Stimulated activated naive CD4-positive, alpha-beta T cell (primary cell): ENCODE data around the gene AMD1.
"Not testable (repeated sequence)": the region's sequence is repeated elsewhere in the genome, so short reads cannot be mapped to it uniquely, and the experiment has no call there.

Experiments
- DNase-seq, 6 experiments: peaks; one replicate each; lab custom pipeline; 2025; lab: John Stamatoyannopoulos, UW

Gene AMD1

GRCh38 chr6:110877569-110877968, 3.0 kb downstream of the AMD1 start:
- no peak for DNase-seq

GRCh38 chr6:110878751-110879522, 4.4 kb downstream of the AMD1 start:
- peak in 4 of 6 experiments; percentile 11 to 43 (median 24) for DNase-seq

GRCh38 chr6:110880651-110881050, 6.1 kb downstream of the AMD1 start:
- no peak for DNase-seq

- no peak for DNase-seq
Observed at GRCh38 chr6:110881546-110882273, 7.1 kb downstream of the AMD1 start.

GRCh38 chr6:110882274-110882619, 7.7 kb downstream of the AMD1 start:
- DNase-seq, result no peak

GRCh38 chr6:110882824-110883554, 8.4 kb downstream of the AMD1 start:
- DNase-seq, result no peak

- no peak for DNase-seq
Observed at GRCh38 chr6:110884321-110884720, 9.7 kb downstream of the AMD1 start.

- DNase-seq, result no peak
Observed at GRCh38 chr6:110885526-110885925, 10.9 kb downstream of the AMD1 start.

GRCh38 chr6:110886555-110887167, 12.1 kb downstream of the AMD1 start:
- DNase-seq, result no peak

GRCh38 chr6:110890288-110890687, 15.7 kb downstream of the AMD1 start:
- no peak for DNase-seq

- no peak for DNase-seq
Observed at GRCh38 chr6:110895907-110896608, 21.5 kb downstream of the AMD1 start.

- no peak for DNase-seq
Observed at GRCh38 chr6:110897433-110897832, 22.8 kb downstream of the AMD1 start.

GRCh38 chr6:110898111-110898510, 23.5 kb downstream of the AMD1 start:
- DNase-seq, result no peak

- no peak for DNase-seq
Observed at GRCh38 chr6:110900028-110900598, 25.5 kb downstream of the AMD1 start.

- DNase-seq, result not testable (repeated sequence)
Observed at GRCh38 chr6:110901601-110902000, 27.0 kb downstream of the AMD1 start.

- DNase-seq, result no peak
Observed at GRCh38 chr6:110902091-110902490, 27.5 kb downstream of the AMD1 start.

GRCh38 chr6:110906273-110906672, 31.7 kb downstream of the AMD1 start:
- DNase-seq, result not testable (repeated sequence)

GRCh38 chr6:110930781-110931180, 56.2 kb downstream of the AMD1 start:
- no peak for DNase-seq

- DNase-seq, result no peak
Observed at GRCh38 chr6:110933912-110934311, 59.3 kb downstream of the AMD1 start.

- DNase-seq, result no peak
Observed at GRCh38 chr6:110934381-110934898, 59.9 kb downstream of the AMD1 start.

- DNase-seq, result no peak
Observed at GRCh38 chr6:110935171-110935570, 60.6 kb downstream of the AMD1 start.
